HL-60 (cell line): ENCODE results near the gene FNDC5.

ENCODE experiments used
- GABPA ChIP-seq: IDR thresholded peaks from 2 replicates; pipeline ENCODE4 v1.6.1; 2012; ENCODE audit warnings: low read depth
- TF ChIP-seq, protein P1 (sequence below): IDR thresholded peaks from one replicate; pipeline ENCODE4 v1.5.1; 2011; ENCODE audit warnings: low read length, control low read depth, inconsistent platforms; ENCODE audit not compliant: insufficient read depth

GRCh38 chr1:32889731-32890278, 19.1 kb upstream of the FNDC5 start:
- TF ChIP-seq, protein P1, sequence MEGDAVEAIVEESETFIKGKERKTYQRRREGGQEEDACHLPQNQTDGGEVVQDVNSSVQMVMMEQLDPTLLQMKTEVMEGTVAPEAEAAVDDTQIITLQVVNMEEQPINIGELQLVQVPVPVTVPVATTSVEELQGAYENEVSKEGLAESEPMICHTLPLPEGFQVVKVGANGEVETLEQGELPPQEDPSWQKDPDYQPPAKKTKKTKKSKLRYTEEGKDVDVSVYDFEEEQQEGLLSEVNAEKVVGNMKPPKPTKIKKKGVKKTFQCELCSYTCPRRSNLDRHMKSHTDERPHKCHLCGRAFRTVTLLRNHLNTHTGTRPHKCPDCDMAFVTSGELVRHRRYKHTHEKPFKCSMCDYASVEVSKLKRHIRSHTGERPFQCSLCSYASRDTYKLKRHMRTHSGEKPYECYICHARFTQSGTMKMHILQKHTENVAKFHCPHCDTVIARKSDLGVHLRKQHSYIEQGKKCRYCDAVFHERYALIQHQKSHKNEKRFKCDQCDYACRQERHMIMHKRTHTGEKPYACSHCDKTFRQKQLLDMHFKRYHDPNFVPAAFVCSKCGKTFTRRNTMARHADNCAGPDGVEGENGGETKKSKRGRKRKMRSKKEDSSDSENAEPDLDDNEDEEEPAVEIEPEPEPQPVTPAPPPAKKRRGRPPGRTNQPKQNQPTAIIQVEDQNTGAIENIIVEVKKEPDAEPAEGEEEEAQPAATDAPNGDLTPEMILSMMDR = no peak
- TF ChIP-seq GABPA = no peak
